ENCODE results near the gene RPS18. TPM values are rescaled to one million over a fixed set of nuclear protein-coding genes. Genes with fewer than 3 reads are reported as not detected.
A peak's percentile ranks its signal among the peaks of the same experiment; 100 is the strongest.

RPS18 gene
- total RNA-seq, 2 donors from 2014 or later = 1,188 to 1,719 TPM

GRCh38 chr6:33323623-33323948, 51.7 kb downstream of the RPS18 start:
- peaks cover 26% of the 10 kb centered on the region for H3K36me3 ChIP-seq
- TF ChIP-seq, protein P1, sequence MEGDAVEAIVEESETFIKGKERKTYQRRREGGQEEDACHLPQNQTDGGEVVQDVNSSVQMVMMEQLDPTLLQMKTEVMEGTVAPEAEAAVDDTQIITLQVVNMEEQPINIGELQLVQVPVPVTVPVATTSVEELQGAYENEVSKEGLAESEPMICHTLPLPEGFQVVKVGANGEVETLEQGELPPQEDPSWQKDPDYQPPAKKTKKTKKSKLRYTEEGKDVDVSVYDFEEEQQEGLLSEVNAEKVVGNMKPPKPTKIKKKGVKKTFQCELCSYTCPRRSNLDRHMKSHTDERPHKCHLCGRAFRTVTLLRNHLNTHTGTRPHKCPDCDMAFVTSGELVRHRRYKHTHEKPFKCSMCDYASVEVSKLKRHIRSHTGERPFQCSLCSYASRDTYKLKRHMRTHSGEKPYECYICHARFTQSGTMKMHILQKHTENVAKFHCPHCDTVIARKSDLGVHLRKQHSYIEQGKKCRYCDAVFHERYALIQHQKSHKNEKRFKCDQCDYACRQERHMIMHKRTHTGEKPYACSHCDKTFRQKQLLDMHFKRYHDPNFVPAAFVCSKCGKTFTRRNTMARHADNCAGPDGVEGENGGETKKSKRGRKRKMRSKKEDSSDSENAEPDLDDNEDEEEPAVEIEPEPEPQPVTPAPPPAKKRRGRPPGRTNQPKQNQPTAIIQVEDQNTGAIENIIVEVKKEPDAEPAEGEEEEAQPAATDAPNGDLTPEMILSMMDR (IDR thresholded peaks at IDR 0.05) = no peak
- peak overlapping the region; percentile 82 to 89 for H3K27ac ChIP-seq
- H3K4me3 ChIP-seq = peak overlapping the region; percentile 71 to 78
- peaks cover 0 to 47% of the 10 kb centered on the region in 2 donors for H3K4me1 ChIP-seq
- no peak for DNase-seq (ENCODE audit: low spot score)
- H3K9me3 ChIP-seq = no peaks in the 10 kb centered on the region
- H3K27me3 ChIP-seq = no peaks in the 10 kb centered on the region

DNA sequence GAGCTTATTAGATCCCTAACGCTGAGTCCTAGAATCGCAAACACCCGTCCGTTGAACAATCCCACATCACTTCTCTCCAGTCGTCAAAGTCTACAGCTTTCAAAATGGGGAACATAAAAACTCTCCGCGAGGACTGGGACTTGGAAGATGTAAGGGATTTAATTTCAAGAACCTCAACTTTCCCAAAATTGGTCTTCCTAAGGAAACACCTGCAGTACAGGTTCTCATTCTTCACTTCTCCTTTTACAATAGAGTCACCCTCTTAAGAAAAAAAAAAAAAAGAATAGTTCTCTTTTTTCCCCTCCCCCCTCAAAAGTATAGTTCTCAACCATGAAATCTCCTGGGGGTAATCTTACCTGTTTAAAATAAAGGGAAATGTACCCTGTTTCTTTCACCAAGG, 52.2 kb downstream of the RPS18 start:
- no peak for DNase-seq (ENCODE audit: low spot score)
- TF ChIP-seq, protein P1 (IDR thresholded peaks at IDR 0.05) = no peak
- Histone ChIP-seq H3K4me1 (peaks cover 0 to 43% of the 10 kb centered on the region in 2 donors), H3K9me3 (no peaks in the 10 kb centered on the region), H3K36me3 (peaks cover 20% of the 10 kb centered on the region), H3K27ac (no peak overlapping the region), H3K4me3 (peak overlapping the region in 1 of 2 donors; percentile 78), H3K27me3 (no peaks in the 10 kb centered on the region)

Small RNAs within 50 kb of the gene (microRNA-seq; reads per million reads assigned to microRNA genes)
- gene MIR6834 (ENCODE audit: borderline number of aligned reads in 2 of 2, borderline replicate concordance in 1 of 2) (0 to 0.71 reads per million in 2 donors), gene MIR6873 (ENCODE audit: borderline number of aligned reads in 2 of 2, borderline replicate concordance in 1 of 2) (0 reads per million in 2 donors)

Other genes starting within 250 kb of the RPS18 start
- gene HLA-DPA1, start 198.4 kb upstream of the RPS18 start, total RNA-seq = 10 to 100 TPM; 13.1 to 60.5 TPM
- gene HLA-DPB1, start 196.1 kb upstream of the RPS18 start, total RNA-seq = 10 to 100 TPM; 22.0 to 76.7 TPM
- gene COL11A2, start 79.6 kb upstream of the RPS18 start, total RNA-seq = 1 to 10 TPM in 1 of 2 donors, under 1 TPM in 1; 0.63 to 1.5 TPM
- 10 to 100 TPM; 17.1 to 17.4 TPM for gene RXRB, start 71.4 kb upstream of the RPS18 start, total RNA-seq
- 10 to 100 TPM; 67.0 to 70.0 TPM for gene SLC39A7, start 71.2 kb upstream of the RPS18 start, total RNA-seq
- 10 to 100 TPM; 10.3 to 31.4 TPM for gene HSD17B8, start 67.4 kb upstream of the RPS18 start, total RNA-seq
- gene RING1, start 63.6 kb upstream of the RPS18 start, total RNA-seq = 10 to 100 TPM in 1 of 2 donors, 1 to 10 TPM in 1; 7.5 to 13.9 TPM
- gene VPS52, start 199 bp upstream of the RPS18 start, total RNA-seq = 10 to 100 TPM; 19.0 to 31.7 TPM
- 10 to 100 TPM in 1 of 2 donors, 1 to 10 TPM in 1; 9.4 to 12.1 TPM for gene B3GALT4, start 5.0 kb downstream of the RPS18 start, total RNA-seq
- 10 to 100 TPM; 22.5 to 30.9 TPM for gene WDR46, start 17.2 kb downstream of the RPS18 start, total RNA-seq
- 10 to 100 TPM; 23.4 to 29.5 TPM for gene PFDN6, start 17.5 kb downstream of the RPS18 start, total RNA-seq
- gene RGL2, start 26.9 kb downstream of the RPS18 start, total RNA-seq = 10 to 100 TPM; 23.0 to 36.9 TPM
- 100 to 1,000 TPM in 1 of 2 donors, 10 to 100 TPM in 1; 80.0 to 103 TPM for gene TAPBP, start 42.0 kb downstream of the RPS18 start, total RNA-seq
- gene ZBTB22, start 45.7 kb downstream of the RPS18 start, total RNA-seq = 10 to 100 TPM; 11.9 to 18.9 TPM
- 10 to 100 TPM; 22.6 to 31.8 TPM for gene DAXX, start 50.9 kb downstream of the RPS18 start, total RNA-seq
- gene KIFC1, start 119.7 kb downstream of the RPS18 start, total RNA-seq = 1 to 10 TPM in 1 of 2 donors, under 1 TPM in 1; 0.59 to 1.6 TPM
- 10 to 100 TPM; 51.8 to 69.8 TPM for gene PHF1, start 138.9 kb downstream of the RPS18 start, total RNA-seq
- 100 to 1,000 TPM; 118 to 119 TPM for gene CUTA, start 146.0 kb downstream of the RPS18 start, total RNA-seq
- gene SYNGAP1, start 148.0 kb downstream of the RPS18 start, total RNA-seq = 10 to 100 TPM in 1 of 2 donors, 1 to 10 TPM in 1; 3.6 to 10.1 TPM
- gene ZBTB9, start 182.5 kb downstream of the RPS18 start, total RNA-seq = 1 to 10 TPM; 1.3 to 4.1 TPM

Data from right atrium auricular region (tissue), 2 donors.